EH (cell line): Measurements from ENCODE around the gene OR2A1.
"Not testable (repeated sequence)": the region's sequence is repeated elsewhere in the genome, so short reads cannot be mapped to it uniquely, and the experiment has no call there.

Experiments used
- DNase-seq: peaks from one replicate; pipeline ENCODE4 v3.0.0-alpha.2; 2015; ENCODE audit warnings: low read depth

The OR2A1 gene

GRCh38 chr7:144311872-144312469, at the start of gene OR2A1:
OR2A1 (plus strand) TSS chr7:144312419; CDS start chr7:144318125, 5,706 bp downstream.
- not testable (repeated sequence) for DNase-seq

GRCh38 chr7:144264692-144265091, 47.5 kb upstream of the OR2A1 start, which contains the start of gene OR2A7:
OR2A7 (minus strand) TSS chr7:144264792; CDS start chr7:144259628, 5,164 bp downstream.
- not testable (repeated sequence) for DNase-seq

- DNase-seq: not testable (repeated sequence)
Observed at GRCh38 chr7:144269188-144269587, 43.0 kb upstream of the OR2A1 start, which contains the start of gene CTAGE8. CTAGE8 (minus strand) TSS chr7:144269288; CDS start chr7:144269250, 38 bp downstream.

- DNase-seq: not testable (repeated sequence)
Observed at GRCh38 chr7:144275281-144275680, 36.9 kb upstream of the OR2A1 start.

- DNase-seq: not testable (repeated sequence)
Observed at GRCh38 chr7:144280010-144280409, 32.2 kb upstream of the OR2A1 start.

GRCh38 chr7:144281981-144282380, 30.2 kb upstream of the OR2A1 start:
- DNase-seq: not testable (repeated sequence)

- not testable (repeated sequence) for DNase-seq
Observed at GRCh38 chr7:144282490-144282889, 29.7 kb upstream of the OR2A1 start.

- DNase-seq: not testable (repeated sequence)
Observed at GRCh38 chr7:144283716-144284115, 28.5 kb upstream of the OR2A1 start.

- not testable (repeated sequence) for DNase-seq
Observed at GRCh38 chr7:144287171-144287784, 24.9 kb upstream of the OR2A1 start.

GRCh38 chr7:144291607-144292006, 20.6 kb upstream of the OR2A1 start:
- DNase-seq: not testable (repeated sequence)

GRCh38 chr7:144292384-144293161, 19.6 kb upstream of the OR2A1 start:
- not testable (repeated sequence) for DNase-seq

GRCh38 chr7:144293794-144294499, 18.3 kb upstream of the OR2A1 start:
- DNase-seq: not testable (repeated sequence)

GRCh38 chr7:144302578-144303303, 9.5 kb upstream of the OR2A1 start:
- DNase-seq: not testable (repeated sequence)

GRCh38 chr7:144303607-144304006, 8.6 kb upstream of the OR2A1 start:
- DNase-seq: not testable (repeated sequence)

GRCh38 chr7:144305156-144305555, 7.1 kb upstream of the OR2A1 start:
- not testable (repeated sequence) for DNase-seq

- not testable (repeated sequence) for DNase-seq
Observed at GRCh38 chr7:144309702-144310101, 2.5 kb upstream of the OR2A1 start.

GRCh38 chr7:144311218-144311617, 1.0 kb upstream of the OR2A1 start:
- DNase-seq: not testable (repeated sequence)

- not testable (repeated sequence) for DNase-seq
Observed at GRCh38 chr7:144317537-144317936, 5.3 kb downstream of the OR2A1 start.

- not testable (repeated sequence) for DNase-seq
Observed at GRCh38 chr7:144319547-144319946, 7.3 kb downstream of the OR2A1 start.

- DNase-seq: not testable (repeated sequence)
Observed at GRCh38 chr7:144321677-144322206, 9.5 kb downstream of the OR2A1 start.

- DNase-seq: not testable (repeated sequence)
Observed at GRCh38 chr7:144323359-144323758, 11.1 kb downstream of the OR2A1 start.
